ENCODE data around the gene CCDC154. TPM values are rescaled to one million over a fixed set of nuclear protein-coding genes. Genes with fewer than 3 reads are reported as not detected.

The CCDC154 gene
- total RNA-seq, 1 donor from 2014 or later, result 2.5 TPM

DNA sequence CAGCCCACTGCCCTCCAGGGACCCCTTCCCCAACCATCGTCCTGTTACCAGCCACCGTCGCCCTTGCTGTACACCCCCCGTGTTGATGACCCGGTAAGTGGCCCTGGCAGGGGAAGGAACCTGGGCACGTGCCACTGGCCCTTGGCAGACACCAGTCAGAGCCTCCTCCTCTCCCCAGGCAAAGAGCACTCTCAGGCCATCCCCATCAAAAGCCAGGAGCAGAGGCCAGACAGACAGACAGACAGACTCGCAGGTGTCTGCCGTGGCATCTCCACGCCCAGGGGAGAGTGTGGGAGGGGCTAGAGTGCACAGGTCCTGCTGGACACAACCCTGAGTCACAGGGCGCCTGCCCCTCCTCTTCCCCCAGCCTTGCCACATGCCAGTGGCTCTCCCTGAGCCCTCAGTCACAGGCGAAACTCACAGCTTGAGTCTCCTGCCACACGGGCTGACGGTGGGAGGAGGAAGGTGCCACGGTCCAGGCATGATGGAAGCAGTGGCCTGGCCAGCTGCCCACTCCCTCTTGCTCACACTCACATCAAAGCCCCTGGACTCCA, 22.7 kb upstream of the CCDC154 start:
- Mint-ChIP-seq H3K4me3 (ENCODE audit: unreplicated experiment) (no peak overlapping the region), H3K36me3 (ENCODE audit: unreplicated experiment) (peaks cover 5% of the 10 kb centered on the region), H3K4me1 (ENCODE audit: unreplicated experiment) (peaks cover 16% of the 10 kb centered on the region), H3K9me3 (ENCODE audit: unreplicated experiment) (no peaks in the 10 kb centered on the region), H3K27me3 (ENCODE audit: unreplicated experiment) (no peaks in the 10 kb centered on the region), H3K27ac (ENCODE audit: unreplicated experiment) (no peak overlapping the region)
- TF ChIP-seq, protein P1, sequence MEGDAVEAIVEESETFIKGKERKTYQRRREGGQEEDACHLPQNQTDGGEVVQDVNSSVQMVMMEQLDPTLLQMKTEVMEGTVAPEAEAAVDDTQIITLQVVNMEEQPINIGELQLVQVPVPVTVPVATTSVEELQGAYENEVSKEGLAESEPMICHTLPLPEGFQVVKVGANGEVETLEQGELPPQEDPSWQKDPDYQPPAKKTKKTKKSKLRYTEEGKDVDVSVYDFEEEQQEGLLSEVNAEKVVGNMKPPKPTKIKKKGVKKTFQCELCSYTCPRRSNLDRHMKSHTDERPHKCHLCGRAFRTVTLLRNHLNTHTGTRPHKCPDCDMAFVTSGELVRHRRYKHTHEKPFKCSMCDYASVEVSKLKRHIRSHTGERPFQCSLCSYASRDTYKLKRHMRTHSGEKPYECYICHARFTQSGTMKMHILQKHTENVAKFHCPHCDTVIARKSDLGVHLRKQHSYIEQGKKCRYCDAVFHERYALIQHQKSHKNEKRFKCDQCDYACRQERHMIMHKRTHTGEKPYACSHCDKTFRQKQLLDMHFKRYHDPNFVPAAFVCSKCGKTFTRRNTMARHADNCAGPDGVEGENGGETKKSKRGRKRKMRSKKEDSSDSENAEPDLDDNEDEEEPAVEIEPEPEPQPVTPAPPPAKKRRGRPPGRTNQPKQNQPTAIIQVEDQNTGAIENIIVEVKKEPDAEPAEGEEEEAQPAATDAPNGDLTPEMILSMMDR (IDR thresholded peaks at IDR 0.05), result no peak
- DNase-seq (ENCODE audit: extremely low spot score, unreplicated experiment), result no peak

DNA sequence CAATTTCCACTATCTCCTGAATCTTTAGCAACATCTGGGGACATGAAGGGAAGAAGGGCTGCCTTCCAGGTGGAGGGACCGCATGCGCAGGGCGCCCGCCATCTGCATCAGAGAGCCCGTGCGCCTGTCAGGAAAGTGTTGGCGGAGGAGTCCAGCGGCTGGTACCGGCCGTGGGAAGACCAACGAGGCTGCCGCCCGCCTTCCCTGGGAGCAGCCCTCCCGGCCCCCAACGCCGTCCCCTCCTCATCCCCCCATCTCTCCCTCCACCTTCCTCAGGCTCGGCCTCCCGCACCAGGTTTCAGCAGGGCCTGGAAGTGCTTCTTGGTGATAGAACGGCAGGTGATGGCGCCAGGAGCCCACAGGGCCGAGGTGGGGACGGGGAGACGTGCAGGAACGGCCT, 21.7 kb upstream of the CCDC154 start:
- H3K36me3 Mint-ChIP-seq (ENCODE audit: unreplicated experiment), result peaks cover 5% of the 10 kb centered on the region
- peaks cover 7% of the 10 kb centered on the region for H3K4me1 Mint-ChIP-seq (ENCODE audit: unreplicated experiment)
- no peak overlapping the region for H3K27ac Mint-ChIP-seq (ENCODE audit: unreplicated experiment)
- TF ChIP-seq, protein P1 (IDR thresholded peaks at IDR 0.05), result no peak
- no peak overlapping the region for H3K4me3 Mint-ChIP-seq (ENCODE audit: unreplicated experiment)
- no peaks in the 10 kb centered on the region for H3K27me3 Mint-ChIP-seq (ENCODE audit: unreplicated experiment)
- no peak for DNase-seq (ENCODE audit: extremely low spot score, unreplicated experiment)
- H3K9me3 Mint-ChIP-seq (ENCODE audit: unreplicated experiment), result no peaks in the 10 kb centered on the region

GRCh38 chr16:1465567-1465915, 21.2 kb upstream of the CCDC154 start:
- Mint-ChIP-seq H3K36me3 (ENCODE audit: unreplicated experiment) (peaks cover 7% of the 10 kb centered on the region), H3K27ac (ENCODE audit: unreplicated experiment) (no peak overlapping the region), H3K9me3 (ENCODE audit: unreplicated experiment) (no peaks in the 10 kb centered on the region), H3K4me1 (ENCODE audit: unreplicated experiment) (peaks cover 4% of the 10 kb centered on the region), H3K4me3 (ENCODE audit: unreplicated experiment) (no peak overlapping the region), H3K27me3 (ENCODE audit: unreplicated experiment) (no peaks in the 10 kb centered on the region)
- no peak for DNase-seq (ENCODE audit: extremely low spot score, unreplicated experiment)
- TF ChIP-seq, protein P1 (IDR thresholded peaks at IDR 0.05), result no peak

DNA sequence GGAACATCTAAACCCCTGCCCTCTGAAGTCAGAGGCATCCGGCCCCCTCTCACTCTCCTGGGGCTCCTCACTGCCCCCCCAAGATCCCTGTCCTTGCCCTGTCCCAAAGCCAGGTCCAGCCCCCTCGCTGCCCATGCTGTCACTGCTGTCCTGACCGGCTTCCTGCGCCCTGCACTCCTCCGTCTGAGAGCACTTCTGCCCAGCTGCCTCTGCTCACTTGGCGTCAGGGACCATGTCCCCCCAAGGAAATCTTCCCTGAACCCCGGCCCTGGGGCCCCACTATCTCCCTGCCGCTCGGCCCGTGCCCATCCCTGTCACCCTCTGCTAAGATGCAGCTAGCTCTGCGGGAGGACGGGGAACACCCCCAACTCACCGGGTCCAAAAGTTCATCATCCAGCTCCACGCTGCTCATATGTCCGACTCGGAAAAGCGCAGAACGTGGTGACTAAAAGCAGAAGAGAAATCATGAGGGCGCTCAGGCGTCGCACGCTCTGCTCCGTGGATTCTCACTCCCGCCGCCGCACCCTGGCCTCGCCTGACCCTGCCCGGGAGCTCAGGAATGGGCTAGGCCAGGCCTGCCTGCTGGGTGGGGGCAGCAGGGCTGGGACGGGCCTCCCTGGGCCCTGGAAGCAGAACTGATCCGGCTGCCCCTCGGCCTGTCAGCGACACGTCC, 20.7 kb upstream of the CCDC154 start:
- H3K36me3 Mint-ChIP-seq (ENCODE audit: unreplicated experiment), result peaks cover 7% of the 10 kb centered on the region
- TF ChIP-seq, protein P1 (IDR thresholded peaks at IDR 0.05), result no peak
- no peak overlapping the region for H3K4me3 Mint-ChIP-seq (ENCODE audit: unreplicated experiment)
- no peaks in the 10 kb centered on the region for H3K4me1 Mint-ChIP-seq (ENCODE audit: unreplicated experiment)
- H3K27me3 Mint-ChIP-seq (ENCODE audit: unreplicated experiment), result no peaks in the 10 kb centered on the region
- H3K27ac Mint-ChIP-seq (ENCODE audit: unreplicated experiment), result no peak overlapping the region
- no peak for DNase-seq (ENCODE audit: extremely low spot score, unreplicated experiment)
- no peaks in the 10 kb centered on the region for H3K9me3 Mint-ChIP-seq (ENCODE audit: unreplicated experiment)

- no peaks in the 10 kb centered on the region for H3K9me3 Mint-ChIP-seq (ENCODE audit: unreplicated experiment)
- H3K27me3 Mint-ChIP-seq (ENCODE audit: unreplicated experiment), result no peaks in the 10 kb centered on the region
- H3K36me3 Mint-ChIP-seq (ENCODE audit: unreplicated experiment), result peaks cover 7% of the 10 kb centered on the region
- TF ChIP-seq, protein P1 (IDR thresholded peaks at IDR 0.05), result no peak
- H3K4me3 Mint-ChIP-seq (ENCODE audit: unreplicated experiment), result no peak overlapping the region
- H3K27ac Mint-ChIP-seq (ENCODE audit: unreplicated experiment), result no peak overlapping the region
- H3K4me1 Mint-ChIP-seq (ENCODE audit: unreplicated experiment), result no peaks in the 10 kb centered on the region
- no peak for DNase-seq (ENCODE audit: extremely low spot score, unreplicated experiment)
Observed at GRCh38 chr16:1464196-1464893, 20.0 kb upstream of the CCDC154 start.
